ENCODE results near the gene S100A16. TPM values are rescaled to one million over a fixed set of nuclear protein-coding genes. Genes with fewer than 3 reads are reported as not detected.

The S100A16 gene
- total RNA-seq, 4 donors from 2014 or later: 33.2 to 67.9 (median 48.2) TPM

DNA sequence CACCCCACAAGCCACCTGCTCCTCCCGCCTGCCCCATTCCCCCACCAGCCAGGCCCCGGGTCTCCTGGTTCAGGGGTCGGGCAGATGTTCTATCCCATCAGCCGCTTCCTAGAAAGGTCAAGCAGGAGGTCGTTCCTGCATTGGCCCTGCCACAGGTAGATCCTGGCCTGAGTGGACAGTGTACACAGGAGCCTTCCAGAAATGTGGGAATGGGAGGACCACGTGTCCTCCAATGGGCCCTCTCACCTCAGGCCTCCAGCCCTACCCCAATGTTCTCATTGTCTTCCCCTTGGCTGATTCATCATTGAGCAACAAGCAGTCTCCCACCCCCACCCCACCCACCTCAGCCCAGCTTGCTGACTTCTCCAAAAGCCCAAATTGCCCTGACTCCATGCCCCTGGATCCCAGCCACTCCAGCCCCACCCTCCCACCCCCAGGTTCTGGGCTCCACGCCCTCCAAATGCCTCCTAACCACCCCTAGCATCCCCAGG lies 2.1 kb downstream of the S100A16 start:
- TF ChIP-seq POLR2AphosphoS5 (IDR thresholded peaks at IDR 0.05): no peak
- TF ChIP-seq, protein P1, sequence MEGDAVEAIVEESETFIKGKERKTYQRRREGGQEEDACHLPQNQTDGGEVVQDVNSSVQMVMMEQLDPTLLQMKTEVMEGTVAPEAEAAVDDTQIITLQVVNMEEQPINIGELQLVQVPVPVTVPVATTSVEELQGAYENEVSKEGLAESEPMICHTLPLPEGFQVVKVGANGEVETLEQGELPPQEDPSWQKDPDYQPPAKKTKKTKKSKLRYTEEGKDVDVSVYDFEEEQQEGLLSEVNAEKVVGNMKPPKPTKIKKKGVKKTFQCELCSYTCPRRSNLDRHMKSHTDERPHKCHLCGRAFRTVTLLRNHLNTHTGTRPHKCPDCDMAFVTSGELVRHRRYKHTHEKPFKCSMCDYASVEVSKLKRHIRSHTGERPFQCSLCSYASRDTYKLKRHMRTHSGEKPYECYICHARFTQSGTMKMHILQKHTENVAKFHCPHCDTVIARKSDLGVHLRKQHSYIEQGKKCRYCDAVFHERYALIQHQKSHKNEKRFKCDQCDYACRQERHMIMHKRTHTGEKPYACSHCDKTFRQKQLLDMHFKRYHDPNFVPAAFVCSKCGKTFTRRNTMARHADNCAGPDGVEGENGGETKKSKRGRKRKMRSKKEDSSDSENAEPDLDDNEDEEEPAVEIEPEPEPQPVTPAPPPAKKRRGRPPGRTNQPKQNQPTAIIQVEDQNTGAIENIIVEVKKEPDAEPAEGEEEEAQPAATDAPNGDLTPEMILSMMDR (IDR thresholded peaks at IDR 0.05): no peak
- WGBS: 89% methylated on average over 6 of the region's 7 CpGs
- peak overlapping the region; percentile 64 to 72 (median 69) for H3K4me3 ChIP-seq
- peak overlapping the region; percentile 76 to 86 (median 84) for H3K27ac ChIP-seq (replicated peaks in 1 of 4)
- peaks cover 6 to 22% (median 20%) of the 10 kb centered on the region in 4 donors for H3K36me3 ChIP-seq
- peaks cover 37 to 66% (median 54%) of the 10 kb centered on the region in 4 donors for H3K4me1 ChIP-seq
- intact Hi-C loops (cut with DNase I): loop anchor here (5.0 kb wide), 1 partner anchor 99 kb away; no protein-coding TSS in a partner anchor
- DNase-seq (ENCODE audit: extremely low spot score): no peak
- H3K9me3 ChIP-seq: no peaks in the 10 kb centered on the region
- H3K27me3 ChIP-seq: no peaks in the 10 kb centered on the region

DNA sequence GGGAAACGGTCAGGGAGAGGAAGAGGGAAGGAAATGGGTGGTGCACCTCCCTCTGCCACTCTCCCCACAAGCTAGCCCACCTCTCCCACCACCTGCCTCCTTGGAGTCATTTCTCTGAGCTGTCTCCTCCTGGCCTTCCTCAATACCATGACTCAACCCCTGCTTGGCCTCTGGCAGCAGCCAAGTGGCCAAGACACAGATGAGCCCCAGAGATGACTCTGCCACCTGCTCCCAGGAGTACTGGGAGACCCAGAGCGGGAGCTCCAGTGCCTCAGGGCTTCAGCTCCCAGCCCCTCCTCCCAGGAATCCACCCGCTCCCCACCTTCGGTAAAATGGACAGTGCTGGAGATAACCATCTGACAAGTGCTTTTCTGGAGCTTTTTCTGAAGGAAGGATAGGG lies 2.6 kb downstream of the S100A16 start:
- TF ChIP-seq POLR2A (IDR thresholded peaks at IDR 0.05; ENCODE audit: low read depth) (no peak), POLR2AphosphoS5 (IDR thresholded peaks at IDR 0.05) (no peak), EP300 (IDR thresholded peaks at IDR 0.05) (no peak)
- TF ChIP-seq, protein P1 (IDR thresholded peaks at IDR 0.05): no peak
- Histone ChIP-seq H3K27me3 (no peaks in the 10 kb centered on the region), H3K36me3 (peaks cover 6 to 28% (median 25%) of the 10 kb centered on the region in 4 donors), H3K27ac (replicated peaks in 1 of 4) (peak overlapping the region; percentile 76 to 86 (median 84)), H3K4me3 (peak overlapping the region; percentile 12 to 72 (median 66)), H3K9me3 (no peaks in the 10 kb centered on the region), H3K4me1 (peaks cover 37 to 65% (median 54%) of the 10 kb centered on the region in 4 donors)
- no peak for DNase-seq (ENCODE audit: extremely low spot score)
- intact Hi-C loops (cut with DNase I): loop anchor here (5.0 kb wide), 1 partner anchor 98 kb away; no protein-coding TSS in a partner anchor
- WGBS: 72% methylated on average over 4 of the region's 4 CpGs

DNA sequence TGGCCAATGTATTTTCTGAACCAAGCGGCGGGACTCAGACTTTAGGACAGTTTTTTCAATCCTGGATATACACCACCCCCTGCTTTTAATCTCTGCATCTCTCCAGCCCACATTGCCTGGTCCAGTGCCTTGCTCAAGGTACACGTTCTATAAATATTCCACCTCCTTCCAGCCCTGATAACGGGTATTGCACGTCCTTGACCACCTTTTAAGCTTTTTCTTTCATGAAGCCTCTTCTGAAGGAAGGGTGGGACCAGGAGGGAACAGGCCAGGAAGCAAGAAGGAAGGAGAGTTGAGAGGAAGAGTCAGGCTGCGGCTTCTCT lies 3.4 kb downstream of the S100A16 start:
- H3K4me1 ChIP-seq: peaks cover 37 to 65% (median 54%) of the 10 kb centered on the region in 4 donors
- intact Hi-C loops (cut with DNase I): no loop called here
- TF ChIP-seq, protein P1 (IDR thresholded peaks at IDR 0.05): no peak
- TF ChIP-seq EP300 (IDR thresholded peaks at IDR 0.05): no peak
- no peak for TF ChIP-seq POLR2A (IDR thresholded peaks at IDR 0.05; ENCODE audit: low read depth)
- TF ChIP-seq POLR2AphosphoS5 (IDR thresholded peaks at IDR 0.05): no peak
- H3K4me3 ChIP-seq: peak overlapping the region; percentile 44 to 54 (median 46)
- DNase-seq (ENCODE audit: extremely low spot score): no peak
- H3K27ac ChIP-seq (replicated peaks in 1 of 4): peak overlapping the region; percentile 76 to 86 (median 84)
- peaks cover 6 to 34% (median 27%) of the 10 kb centered on the region in 4 donors for H3K36me3 ChIP-seq
- WGBS: 76% methylated on average over 6 of the region's 6 CpGs
- no peaks in the 10 kb centered on the region for H3K9me3 ChIP-seq
- no peaks in the 10 kb centered on the region for H3K27me3 ChIP-seq

GRCh38 chr1:153608742-153609584 lies 4.0 kb downstream of the S100A16 start:
- intact Hi-C loops (cut with DNase I): no loop called here
- peaks cover 37 to 65% (median 54%) of the 10 kb centered on the region in 4 donors for H3K4me1 ChIP-seq
- H3K36me3 ChIP-seq: peaks cover 6 to 36% (median 27%) of the 10 kb centered on the region in 4 donors
- TF ChIP-seq POLR2A (IDR thresholded peaks at IDR 0.05; ENCODE audit: low read depth) (peak; percentile 35), EP300 (IDR thresholded peaks at IDR 0.05) (no peak), POLR2AphosphoS5 (IDR thresholded peaks at IDR 0.05) (peak; percentile 81 to 90)
- TF ChIP-seq, protein P1 (IDR thresholded peaks at IDR 0.05): no peak
- H3K27me3 ChIP-seq: no peaks in the 10 kb centered on the region
- peak overlapping the region; percentile 44 to 54 (median 46) for H3K4me3 ChIP-seq
- peak overlapping the region; percentile 76 to 86 (median 84) for H3K27ac ChIP-seq (replicated peaks in 1 of 4)
- H3K9me3 ChIP-seq: no peaks in the 10 kb centered on the region
- DNase-seq (ENCODE audit: extremely low spot score): no peak
- WGBS: 73% methylated on average over 15 of the region's 19 CpGs
